ENCODE data around the gene PEX14.
A peak's percentile ranks its signal among the peaks of the same experiment; 100 is the strongest.
"Not testable (repeated sequence)": the region's sequence is repeated elsewhere in the genome, so short reads cannot be mapped to it uniquely, and the experiment has no call there.

Gene PEX14

DNA sequence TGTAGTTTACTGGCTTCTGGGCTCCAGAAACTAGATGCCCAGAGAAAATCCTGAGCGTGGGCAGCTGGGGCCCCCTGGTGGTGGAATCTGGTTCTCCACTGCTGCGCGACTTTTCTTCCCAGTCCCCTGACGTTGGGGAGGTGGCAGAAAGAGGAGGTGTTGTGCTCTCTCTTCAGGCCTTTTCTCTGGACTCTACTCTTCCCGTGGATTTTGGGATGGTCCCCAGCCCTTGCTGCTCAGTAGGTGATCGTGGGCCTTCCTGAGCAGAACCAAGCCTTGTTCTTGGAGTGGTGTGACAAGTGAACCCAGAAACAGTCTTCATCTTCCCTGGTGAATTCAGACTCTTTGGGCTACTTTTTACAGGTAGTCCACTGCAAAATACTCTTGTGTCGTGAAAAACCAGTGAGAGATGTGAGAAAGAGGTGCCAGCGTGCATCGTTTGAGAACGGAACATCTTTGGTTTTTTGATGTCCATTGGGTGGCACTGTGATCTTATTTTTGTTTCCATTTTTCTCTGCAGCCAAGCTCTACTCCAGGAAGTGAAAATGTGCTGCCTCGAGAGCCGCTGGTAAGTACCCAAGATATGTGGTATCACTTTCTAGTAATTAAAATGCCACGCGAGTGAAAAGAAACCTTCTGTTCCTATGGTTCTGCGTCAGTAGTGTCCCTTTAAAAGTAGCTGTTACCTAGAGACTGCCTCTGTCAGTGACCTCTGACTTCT, 20.2 kb downstream of the PEX14 start:
- TF ChIP-seq POLR2A (IDR thresholded peaks at IDR 0.05; ENCODE audit: low read length) (peak; percentile 14), GATA1 (IDR thresholded peaks at IDR 0.05; ENCODE audit: low read depth, low read length) (no peak)
- peak; percentile 70 to 84 for DNase-seq

DNA sequence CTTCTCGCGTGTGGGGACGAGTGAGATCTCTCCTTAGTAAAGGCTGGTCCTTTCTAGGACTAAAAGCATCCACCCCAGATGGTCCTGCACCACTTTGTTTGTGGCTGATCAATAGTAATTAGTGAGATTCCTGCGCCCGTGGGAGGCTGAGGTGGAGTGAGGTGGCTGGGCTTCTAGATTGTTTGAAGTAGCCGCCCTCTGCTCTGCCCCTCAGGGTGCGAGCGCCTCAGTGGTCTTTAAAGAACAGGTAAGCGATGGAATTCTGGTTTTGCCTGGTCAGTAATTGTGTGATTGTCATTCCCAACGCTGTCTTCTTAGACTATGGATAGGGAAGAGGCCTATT, 20.7 kb downstream of the PEX14 start:
- no peak for TF ChIP-seq GATA1 (IDR thresholded peaks at IDR 0.05; ENCODE audit: low read depth, low read length)
- TF ChIP-seq POLR2A (IDR thresholded peaks at IDR 0.05; ENCODE audit: low read length): no peak
- no peak for DNase-seq

DNA sequence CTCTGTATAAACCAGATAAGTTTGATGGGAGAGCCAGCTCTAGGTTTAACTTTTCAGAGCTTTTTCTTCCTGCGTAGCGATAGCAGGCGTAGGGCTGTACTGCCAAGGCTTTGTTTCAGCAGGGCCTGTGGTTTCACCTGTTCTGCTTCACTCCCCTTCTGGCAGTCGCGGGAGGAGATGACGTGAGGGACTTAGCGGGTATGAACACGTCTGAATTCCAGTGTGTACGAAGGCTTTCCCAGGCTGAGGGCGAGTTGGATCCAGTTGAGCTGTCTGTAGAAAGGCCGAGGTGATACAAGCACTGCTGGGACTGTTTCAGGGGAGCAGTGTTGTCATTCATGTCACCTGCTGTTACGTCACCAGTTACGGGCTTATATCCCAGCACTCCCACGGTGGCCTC, 21.2 kb downstream of the PEX14 start:
- TF ChIP-seq GATA1 (IDR thresholded peaks at IDR 0.05; ENCODE audit: low read depth, low read length): no peak
- no peak for TF ChIP-seq POLR2A (IDR thresholded peaks at IDR 0.05; ENCODE audit: low read length)
- no peak for DNase-seq

DNA sequence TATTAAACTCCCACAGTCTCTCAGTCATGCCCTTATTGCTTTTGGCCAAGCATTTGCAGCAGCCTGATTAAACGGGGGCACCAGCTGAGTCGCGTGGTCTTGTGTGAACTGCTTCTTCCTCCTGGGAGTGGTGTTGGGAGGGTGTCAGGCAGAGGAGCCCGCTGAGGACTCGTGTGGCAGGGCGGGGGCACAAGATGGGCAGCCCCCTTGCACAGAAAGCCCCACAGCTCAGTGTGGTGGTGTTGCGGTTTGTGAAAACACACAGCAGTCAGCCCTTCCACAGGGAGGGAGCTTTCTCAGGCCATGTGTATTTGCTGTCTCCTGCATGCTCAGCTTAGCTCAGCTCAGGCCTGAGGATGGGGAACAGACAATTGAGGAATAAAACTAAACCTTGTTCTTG, 22.4 kb downstream of the PEX14 start:
- DNase-seq: no peak
- TF ChIP-seq POLR2A (IDR thresholded peaks at IDR 0.05; ENCODE audit: low read length): no peak
- TF ChIP-seq GATA1 (IDR thresholded peaks at IDR 0.05; ENCODE audit: low read depth, low read length): no peak

DNA sequence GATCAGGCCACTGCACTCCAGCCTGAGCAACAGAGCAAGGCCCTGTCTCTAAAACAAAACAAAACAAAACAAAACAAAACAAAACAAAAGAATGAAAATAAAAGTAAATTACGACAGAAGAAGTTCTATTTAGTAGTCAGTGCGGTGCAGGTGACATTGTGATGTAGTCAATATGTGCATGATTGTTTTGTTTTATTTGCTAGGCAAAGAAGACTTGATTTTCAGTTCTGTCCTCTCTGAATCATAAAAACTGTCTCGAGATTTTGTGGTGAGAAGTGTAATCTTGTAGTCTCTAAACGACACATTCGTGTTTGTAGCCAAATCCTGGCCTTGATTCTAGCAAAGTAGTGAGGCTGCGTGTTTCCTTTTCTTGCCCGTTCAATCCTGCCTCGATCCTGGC, 23.5 kb downstream of the PEX14 start:
- DNase-seq: no peak
- TF ChIP-seq GATA1 (IDR thresholded peaks at IDR 0.05; ENCODE audit: low read depth, low read length) (no peak), POLR2A (IDR thresholded peaks at IDR 0.05; ENCODE audit: low read length) (no peak)

DNA sequence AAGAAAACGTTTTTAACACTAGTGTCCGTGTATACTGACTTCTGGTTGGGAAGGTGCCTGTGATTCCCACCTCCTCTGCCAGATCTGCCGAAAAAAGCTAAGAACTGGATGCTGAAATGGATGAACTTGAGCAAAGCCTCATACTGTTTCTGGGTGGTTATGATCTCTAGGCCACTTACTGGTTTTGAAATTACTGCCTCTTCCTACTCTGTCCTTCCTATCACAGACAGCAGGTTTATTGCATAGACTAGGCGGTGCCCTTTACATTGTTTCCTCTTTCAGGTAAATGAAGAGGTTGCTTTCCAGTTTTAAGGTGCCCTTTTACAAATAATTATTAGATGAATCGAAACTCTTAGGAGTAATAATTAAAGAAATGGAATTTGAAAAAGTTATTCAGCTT, 27.5 kb downstream of the PEX14 start:
- no peak for TF ChIP-seq POLR2A (IDR thresholded peaks at IDR 0.05; ENCODE audit: low read length)
- no peak for TF ChIP-seq GATA1 (IDR thresholded peaks at IDR 0.05; ENCODE audit: low read depth, low read length)
- no peak for DNase-seq

DNA sequence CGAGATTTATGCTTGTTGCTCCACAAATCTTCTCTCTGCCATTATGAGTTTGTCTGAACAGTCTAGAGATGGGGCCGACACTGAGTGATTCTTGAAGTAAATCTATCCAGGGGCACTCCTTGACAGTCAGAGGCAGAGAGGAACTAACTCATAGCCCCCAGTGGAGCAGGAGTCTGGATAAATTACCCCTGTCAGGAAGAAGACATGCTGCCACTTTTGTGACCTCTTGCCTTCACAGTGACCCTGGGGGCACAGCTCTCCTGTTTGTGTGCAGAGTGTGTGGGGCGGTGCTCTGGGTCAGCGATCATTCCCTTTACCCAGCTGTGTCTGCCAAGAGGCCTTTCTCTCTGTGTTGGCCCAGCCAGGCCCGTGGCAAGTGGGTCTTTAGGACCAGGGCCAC, 29.5 kb downstream of the PEX14 start:
- TF ChIP-seq GATA1 (IDR thresholded peaks at IDR 0.05; ENCODE audit: low read depth, low read length) (no peak), POLR2A (IDR thresholded peaks at IDR 0.05; ENCODE audit: low read length) (no peak)
- no peak for DNase-seq

DNA sequence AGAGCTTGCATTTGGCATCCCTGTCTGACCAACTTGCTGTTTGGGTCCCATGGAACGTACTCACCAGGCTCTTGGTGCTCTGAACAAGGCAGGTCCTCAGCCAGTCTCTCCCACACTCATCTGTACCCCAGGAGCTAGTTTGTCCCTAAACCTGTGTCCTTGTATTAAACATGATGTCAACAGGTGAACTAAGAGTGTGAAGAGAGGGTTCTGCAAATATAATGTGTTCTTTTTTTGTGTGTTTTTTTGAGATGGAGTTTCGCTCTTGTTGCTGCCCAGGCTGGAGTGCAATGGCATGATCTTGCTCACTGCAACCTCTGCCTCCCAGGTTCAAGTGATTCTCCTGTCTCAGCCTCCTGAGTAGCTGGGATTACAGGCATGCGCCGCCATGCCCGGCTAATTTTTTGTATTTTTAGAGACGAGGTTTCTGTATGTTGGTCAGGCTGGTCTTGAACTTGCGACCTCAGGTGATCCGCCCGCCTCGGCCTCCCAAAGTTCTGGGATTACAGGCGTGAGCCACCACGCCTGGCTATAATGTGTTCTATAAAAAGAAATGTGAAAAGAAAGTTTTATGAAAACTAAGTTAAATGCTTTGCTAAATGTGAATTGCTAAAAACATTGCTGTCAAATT, 31.4 kb downstream of the PEX14 start:
- not testable (repeated sequence) for DNase-seq

DNA sequence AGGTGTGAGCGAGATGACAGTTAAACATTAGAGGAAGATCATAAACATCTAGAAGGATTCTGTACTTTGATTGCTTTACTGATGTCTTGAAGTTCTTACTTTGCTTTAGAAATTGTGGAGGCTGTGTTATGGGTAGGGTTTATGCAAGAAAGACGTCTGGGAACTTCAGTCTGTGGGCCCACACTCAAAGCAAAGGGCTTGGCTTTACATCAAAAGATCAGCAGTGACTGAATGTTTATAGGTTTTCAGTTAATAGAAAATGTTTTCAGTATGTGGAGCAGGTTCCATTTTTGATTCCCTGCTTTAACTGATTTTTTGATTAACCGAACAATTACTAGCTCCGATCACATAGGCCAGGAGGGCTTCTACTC, 31.9 kb downstream of the PEX14 start:
- no peak for DNase-seq
- no peak for TF ChIP-seq GATA1 (IDR thresholded peaks at IDR 0.05; ENCODE audit: low read depth, low read length)
- no peak for TF ChIP-seq POLR2A (IDR thresholded peaks at IDR 0.05; ENCODE audit: low read length)

DNA sequence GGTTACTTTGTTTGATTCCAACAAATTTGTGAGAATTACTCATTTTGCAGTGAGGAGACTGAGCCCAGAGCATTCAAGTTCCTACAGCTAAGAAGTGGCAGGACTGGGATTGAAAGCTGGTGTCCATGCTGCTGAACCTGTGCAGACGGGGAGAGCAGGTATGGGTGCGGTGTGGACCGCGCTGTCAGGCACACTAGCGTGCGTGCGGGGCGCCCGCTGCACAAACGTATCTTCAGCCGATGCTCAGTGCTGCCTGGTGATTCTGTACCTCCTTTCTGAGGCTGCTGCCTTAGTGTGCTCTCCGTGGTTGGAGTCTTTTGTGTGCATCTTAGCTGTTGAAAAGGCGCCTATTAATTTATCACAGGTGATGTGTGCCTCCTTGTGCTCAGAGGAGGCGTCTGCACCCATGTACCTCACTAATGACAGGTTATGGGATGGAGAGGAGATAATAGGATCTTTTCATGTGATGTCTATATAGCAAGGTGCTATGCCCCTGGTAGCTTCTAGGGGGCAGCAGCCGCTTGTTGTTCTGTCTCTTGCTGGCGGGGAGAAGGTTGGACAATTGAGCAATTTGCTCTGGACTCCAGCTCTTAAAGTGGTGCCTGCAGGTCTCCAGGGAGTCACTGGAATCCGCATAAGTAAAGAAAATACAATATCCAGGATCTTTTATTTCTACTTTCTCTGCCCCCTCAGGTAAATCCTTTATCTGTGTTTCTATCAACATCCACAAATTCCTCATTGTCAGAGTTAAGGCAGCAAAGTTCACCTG, 32.5 kb downstream of the PEX14 start:
- peak; percentile 68 to 70 for DNase-seq
- no peak for TF ChIP-seq POLR2A (IDR thresholded peaks at IDR 0.05; ENCODE audit: low read length)
- no peak for TF ChIP-seq GATA1 (IDR thresholded peaks at IDR 0.05; ENCODE audit: low read depth, low read length)

DNA sequence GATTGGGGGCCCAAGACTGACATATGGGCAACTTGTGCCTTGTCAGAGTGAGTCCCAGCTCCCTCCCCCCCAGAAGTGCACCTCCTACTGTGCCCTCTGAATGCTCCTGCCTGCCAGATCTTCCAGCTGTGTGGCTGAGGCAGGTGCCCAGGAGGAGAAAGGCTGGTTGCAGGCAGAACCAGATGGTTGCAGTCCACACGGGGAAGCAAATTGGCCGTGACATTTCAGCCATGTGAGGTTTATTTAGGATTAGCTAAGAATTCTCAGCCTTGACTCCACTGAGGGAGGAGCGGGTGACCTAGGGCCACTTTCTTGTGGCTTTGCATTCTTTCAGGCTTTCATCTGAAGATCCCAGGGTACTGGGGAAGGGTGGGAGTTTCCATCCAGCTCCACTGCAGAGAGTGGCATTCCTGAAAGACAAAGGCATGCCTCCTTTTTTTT, 33.8 kb downstream of the PEX14 start:
- no peak for DNase-seq
- TF ChIP-seq POLR2A (IDR thresholded peaks at IDR 0.05; ENCODE audit: low read length) (no peak), GATA1 (IDR thresholded peaks at IDR 0.05; ENCODE audit: low read depth, low read length) (no peak)

DNA sequence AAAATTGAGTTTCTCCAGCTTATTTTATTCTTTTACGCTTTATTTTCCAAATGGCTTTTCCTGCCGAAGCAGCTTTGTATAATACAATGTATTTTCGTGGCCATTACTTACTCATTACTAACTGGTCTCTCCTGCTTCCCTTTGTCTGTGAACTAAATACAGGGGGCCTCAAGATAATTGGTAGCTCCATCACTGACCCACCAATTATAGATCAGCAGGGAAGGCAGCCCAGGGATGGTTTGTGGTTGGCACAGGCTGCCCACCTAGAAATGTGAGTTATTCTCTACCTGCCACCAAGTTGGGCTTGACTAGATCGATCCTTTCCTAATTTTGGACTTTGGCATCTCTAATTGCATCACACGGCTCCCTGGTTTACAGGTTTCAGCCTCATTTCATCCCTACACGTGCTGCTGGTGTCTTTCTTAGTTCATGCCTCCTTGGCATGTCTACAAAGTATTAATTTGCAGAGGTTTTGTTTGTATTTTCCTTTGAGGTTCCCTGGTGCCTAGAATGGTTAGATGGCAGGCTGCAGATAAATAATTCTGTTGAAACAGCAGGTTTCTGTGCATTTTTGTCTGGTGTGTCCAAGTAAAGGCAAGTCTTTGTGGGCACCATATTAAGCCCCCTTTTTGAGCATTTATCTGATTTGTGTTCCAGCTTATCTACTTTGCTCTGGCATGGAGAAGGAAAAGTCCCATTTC, 35.2 kb downstream of the PEX14 start:
- TF ChIP-seq GATA1 (IDR thresholded peaks at IDR 0.05; ENCODE audit: low read depth, low read length): no peak

DNA sequence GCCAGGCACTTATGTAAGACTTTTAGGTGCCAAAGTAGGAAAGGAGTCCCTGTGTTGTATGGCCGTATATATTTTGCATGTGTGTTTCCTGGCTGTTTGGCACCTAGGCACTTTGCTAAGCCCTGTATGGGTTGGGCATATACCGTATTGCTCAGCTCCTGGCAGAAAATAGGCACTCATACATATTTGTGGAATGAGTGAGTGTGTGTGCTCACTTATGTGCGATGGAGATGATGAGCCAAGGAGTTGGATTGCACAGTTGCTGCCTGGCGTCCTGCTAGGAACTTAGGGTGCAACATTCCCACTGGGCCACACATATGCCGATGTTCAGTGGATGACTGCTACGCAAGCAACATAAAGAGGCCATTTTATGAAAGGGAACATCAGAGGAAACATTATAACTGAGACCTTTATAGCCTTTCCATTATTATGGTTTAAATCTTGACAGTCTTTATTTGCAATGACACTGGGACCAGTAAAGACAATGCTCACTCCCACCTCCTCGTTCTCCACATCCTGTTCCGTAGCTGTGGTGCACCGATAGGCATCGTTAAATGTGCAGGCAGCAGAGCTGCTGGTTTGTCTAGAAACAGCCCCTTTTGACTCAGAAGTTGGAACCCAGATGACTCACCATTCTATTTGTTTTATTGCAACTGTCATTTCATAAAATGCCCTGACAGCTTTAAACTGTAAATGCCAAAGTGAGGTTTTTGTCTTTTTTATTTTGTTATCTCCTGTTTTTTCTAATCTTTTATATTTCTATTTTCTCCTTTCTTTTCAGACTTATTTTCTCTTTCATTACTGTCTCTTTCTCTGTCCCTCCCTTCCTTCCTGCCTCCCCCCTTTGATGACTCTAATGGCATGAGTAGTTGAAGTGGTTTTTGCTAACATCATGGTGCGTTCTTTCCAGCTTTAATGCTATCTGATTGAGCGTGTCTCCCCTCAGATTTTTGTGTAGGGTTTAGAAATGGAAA, 36.1 kb downstream of the PEX14 start:
- TF ChIP-seq POLR2A (IDR thresholded peaks at IDR 0.05; ENCODE audit: low read length) (no peak), GATA1 (IDR thresholded peaks at IDR 0.05; ENCODE audit: low read depth, low read length) (no peak)
- DNase-seq: peak; percentile 43 to 51

More for the DNA sequence above, 35.2 kb downstream of the PEX14 start:
- no peak for DNase-seq

All from erythroblast (primary cell).